ENCODE data around the gene KRT31. TPM values are rescaled to one million over a fixed set of nuclear protein-coding genes. Genes with fewer than 3 reads are reported as not detected.
"Not testable (repeated sequence)": the region's sequence is repeated elsewhere in the genome, so short reads cannot be mapped to it uniquely, and the experiment has no call there.

KRT31 gene
- total RNA-seq, 4 donors from 2014 or later: not detected

GRCh38 chr17:41434005-41434404 lies 36.6 kb upstream of the KRT31 start:
- intact Hi-C loops (cut with DNase I): no loop called here
- H3K27ac ChIP-seq (replicated peaks in 1 of 4): no peak overlapping the region
- no peak overlapping the region for H3K4me3 ChIP-seq
- no peak for DNase-seq (ENCODE audit: extremely low spot score)
- H3K36me3 ChIP-seq: no peaks in the 10 kb centered on the region
- no peaks in the 10 kb centered on the region for H3K9me3 ChIP-seq
- 28% methylated on average over 4 of the region's 4 CpGs for WGBS
- H3K4me1 ChIP-seq: peaks cover 0 to 13% (median 12%) of the 10 kb centered on the region in 4 donors
- TF ChIP-seq POLR2AphosphoS5 (IDR thresholded peaks at IDR 0.05) (no peak), EP300 (IDR thresholded peaks at IDR 0.05) (no peak), POLR2A (IDR thresholded peaks at IDR 0.05; ENCODE audit: low read depth) (no peak), CTCF (IDR thresholded peaks at IDR 0.05) (no peak)
- no peaks in the 10 kb centered on the region for H3K27me3 ChIP-seq

DNA sequence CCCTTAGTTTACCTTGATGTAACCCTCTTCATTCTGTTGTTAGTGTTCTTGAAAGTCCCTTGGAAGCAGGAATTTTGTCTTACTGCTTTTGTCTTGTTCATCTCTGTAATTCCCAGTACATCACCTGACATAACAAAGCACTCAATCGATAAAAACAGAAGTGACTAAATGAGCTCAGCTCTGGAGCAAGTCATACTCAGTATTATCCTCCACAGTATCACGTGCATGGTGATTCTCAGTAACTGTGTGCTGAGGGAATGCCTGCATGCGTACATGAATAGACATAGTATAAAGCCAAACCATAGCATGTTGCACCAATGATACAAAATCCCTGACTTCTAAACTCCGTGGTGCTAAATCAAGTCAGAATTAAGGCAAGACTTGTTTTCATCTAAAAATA lies 36.2 kb upstream of the KRT31 start:
- Histone ChIP-seq H3K27me3 (no peaks in the 10 kb centered on the region), H3K27ac (replicated peaks in 1 of 4) (no peak overlapping the region), H3K4me3 (no peak overlapping the region), H3K9me3 (no peaks in the 10 kb centered on the region), H3K36me3 (no peaks in the 10 kb centered on the region), H3K4me1 (peaks cover 0 to 13% (median 12%) of the 10 kb centered on the region in 4 donors)
- DNase-seq (ENCODE audit: extremely low spot score): no peak
- 54% methylated on average over 4 of the region's 4 CpGs for WGBS
- intact Hi-C loops (cut with DNase I): no loop called here
- TF ChIP-seq POLR2A (IDR thresholded peaks at IDR 0.05; ENCODE audit: low read depth) (no peak), EP300 (IDR thresholded peaks at IDR 0.05) (no peak), POLR2AphosphoS5 (IDR thresholded peaks at IDR 0.05) (no peak), CTCF (IDR thresholded peaks at IDR 0.05) (no peak)

- intact Hi-C loops (cut with DNase I); DNase-seq (ENCODE audit: extremely low spot score); H3K36me3 ChIP-seq; H3K4me3 ChIP-seq; H3K9me3 ChIP-seq; H3K27ac ChIP-seq (replicated peaks in 1 of 4); H3K27me3 ChIP-seq: not testable (repeated sequence)
- WGBS: 90% methylated on average over 9 of the region's 9 CpGs
- peaks cover 0 to 13% (median 12%) of the 10 kb centered on the region in 4 donors for H3K4me1 ChIP-seq
Measured at GRCh38 chr17:41430376-41430775, 33.0 kb upstream of the KRT31 start.

DNA sequence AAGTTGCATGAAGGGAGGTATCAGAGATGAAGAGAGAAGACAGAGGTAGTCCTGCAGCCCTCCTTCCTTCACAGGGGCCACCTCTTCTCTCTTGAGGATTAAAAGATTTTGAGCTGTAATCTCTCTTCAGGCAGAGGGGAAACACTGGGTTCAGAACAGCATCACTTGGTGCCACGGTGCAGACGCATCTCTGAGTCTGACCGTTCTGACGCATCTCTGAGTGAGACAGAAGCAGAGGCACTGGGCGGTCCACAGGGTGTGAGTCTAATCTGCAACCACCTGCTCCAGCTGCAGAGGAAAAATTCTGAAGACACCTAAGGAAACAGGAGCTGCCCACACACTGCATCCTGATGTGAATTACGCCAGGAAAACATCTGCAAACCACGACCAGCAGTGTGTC lies 32.3 kb upstream of the KRT31 start:
- 83% methylated on average over 7 of the region's 7 CpGs for WGBS
- intact Hi-C loops (cut with DNase I): no loop called here
- H3K27me3 ChIP-seq: no peaks in the 10 kb centered on the region
- H3K4me3 ChIP-seq: no peak overlapping the region
- no peaks in the 10 kb centered on the region for H3K9me3 ChIP-seq
- peaks cover 0 to 10% (median 8%) of the 10 kb centered on the region in 4 donors for H3K4me1 ChIP-seq
- TF ChIP-seq POLR2AphosphoS5 (IDR thresholded peaks at IDR 0.05) (no peak), CTCF (IDR thresholded peaks at IDR 0.05) (no peak), POLR2A (IDR thresholded peaks at IDR 0.05; ENCODE audit: low read depth) (no peak), EP300 (IDR thresholded peaks at IDR 0.05) (no peak)
- H3K27ac ChIP-seq (replicated peaks in 1 of 4): no peak overlapping the region
- H3K36me3 ChIP-seq: no peaks in the 10 kb centered on the region
- DNase-seq (ENCODE audit: extremely low spot score): no peak

DNA sequence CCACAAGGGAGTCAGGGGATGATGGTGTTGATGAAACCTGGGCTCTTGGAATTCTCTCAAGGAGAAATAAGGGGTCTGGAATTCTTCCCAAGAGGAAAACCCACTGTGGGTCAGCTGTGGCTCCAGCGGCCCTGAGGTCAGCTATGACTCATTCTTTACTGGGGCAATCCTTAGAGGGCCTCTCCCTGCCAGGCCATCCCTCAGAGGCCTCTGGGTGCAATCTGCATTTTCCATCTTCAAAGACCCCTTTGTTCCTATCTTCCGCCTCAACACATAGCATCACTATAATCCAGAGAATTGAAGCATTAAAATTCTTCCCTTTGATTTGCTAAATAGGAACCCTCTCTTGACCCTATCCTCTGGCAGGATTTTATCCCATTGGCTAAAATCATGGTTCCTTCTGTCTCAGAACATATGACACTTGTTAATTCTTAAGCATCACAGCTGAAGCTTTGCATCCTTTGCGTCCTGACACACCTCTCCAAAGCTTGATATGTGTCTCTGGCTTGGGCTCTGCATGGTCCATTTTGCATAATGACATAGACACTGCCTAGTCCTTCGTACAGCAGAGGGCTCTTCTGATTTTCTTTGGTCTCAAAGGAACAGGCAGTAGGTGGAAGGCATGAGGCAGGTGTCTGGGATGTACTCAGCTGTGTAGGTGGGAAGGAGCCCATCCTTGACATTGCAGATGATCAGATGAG lies 31.3 kb upstream of the KRT31 start:
- Histone ChIP-seq H3K9me3 (no peaks in the 10 kb centered on the region), H3K4me1 (peaks cover 0 to 1% (median 0%) of the 10 kb centered on the region in 4 donors), H3K27me3 (no peaks in the 10 kb centered on the region), H3K4me3 (no peak overlapping the region), H3K27ac (replicated peaks in 1 of 4) (no peak overlapping the region), H3K36me3 (no peaks in the 10 kb centered on the region)
- no peak for DNase-seq (ENCODE audit: extremely low spot score)
- intact Hi-C loops (cut with DNase I): no loop called here
- no peak for TF ChIP-seq EP300 (IDR thresholded peaks at IDR 0.05)
- 74% methylated on average over 4 of the region's 4 CpGs for WGBS

DNA sequence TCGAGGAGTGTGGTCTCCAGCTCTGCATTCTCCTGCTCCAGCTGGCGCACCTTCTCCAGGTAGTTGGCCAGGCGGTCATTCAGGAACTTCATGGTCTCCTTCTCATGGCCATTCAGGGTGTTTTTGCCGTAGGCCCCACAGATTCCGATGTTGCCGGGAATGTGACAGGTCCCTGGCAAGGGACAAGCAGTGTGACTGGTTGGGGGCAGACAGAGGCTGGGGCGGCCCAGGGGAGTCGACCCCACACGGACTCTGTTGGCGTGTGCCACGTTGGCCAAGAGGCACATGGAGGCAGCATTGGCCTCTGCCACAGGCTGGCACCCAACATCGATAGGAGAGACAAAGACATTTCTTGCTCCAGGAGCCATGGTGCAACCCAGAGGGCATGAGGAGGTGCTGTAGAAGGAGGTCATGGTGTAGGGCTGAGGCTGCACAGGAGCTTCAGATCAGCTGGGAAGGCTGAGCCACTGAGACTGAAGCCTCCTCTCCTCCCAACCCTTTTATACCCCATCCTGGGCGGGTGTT lies 26.8 kb upstream of the KRT31 start, which contains the start of gene KRT37:
Gene KRT37 (minus strand): TSS at position 475 of the 525 bp plus-strand sequence. CDS start 62 bp downstream, at position 413.
- intact Hi-C loops (cut with DNase I): no loop called here
- no peaks in the 10 kb centered on the region for H3K36me3 ChIP-seq
- no peak within 1 kb of the TSS for H3K27ac ChIP-seq (replicated peaks in 1 of 4)
- H3K4me3 ChIP-seq: no peak within 1 kb of the TSS
- TF ChIP-seq POLR2A (IDR thresholded peaks at IDR 0.05; ENCODE audit: low read depth): no peak
- no peak for TF ChIP-seq EP300 (IDR thresholded peaks at IDR 0.05)
- TF ChIP-seq POLR2AphosphoS5 (IDR thresholded peaks at IDR 0.05): no peak
- no peak for DNase-seq (ENCODE audit: extremely low spot score)
- 97% methylated on average over 10 of the region's 13 CpGs for WGBS
- no peaks in the 10 kb centered on the region for H3K9me3 ChIP-seq
- H3K27me3 ChIP-seq: no peaks in the 10 kb centered on the region
- peaks cover 0 to 10% (median 4%) of the 10 kb centered on the region in 4 donors for H3K4me1 ChIP-seq

GRCh38 chr17:41422586-41422985 lies 25.2 kb upstream of the KRT31 start:
- DNase-seq (ENCODE audit: extremely low spot score); intact Hi-C loops (cut with DNase I); H3K27ac ChIP-seq (replicated peaks in 1 of 4); H3K9me3 ChIP-seq; H3K27me3 ChIP-seq; H3K36me3 ChIP-seq; H3K4me3 ChIP-seq: not testable (repeated sequence)
- H3K4me1 ChIP-seq: peaks cover 0 to 12% (median 7%) of the 10 kb centered on the region in 4 donors
- WGBS: 97% methylated on average over 7 of the region's 11 CpGs

Measured in esophagus muscularis mucosa (tissue), 4 donors.